ENCODE data around the gene NECAB2.

- TF ChIP-seq YY1 (IDR thresholded peaks at IDR 0.05; ENCODE audit: insufficient read depth, insufficient read length) (no peak), SUZ12 (IDR thresholded peaks at IDR 0.05; ENCODE audit: extremely low read depth, insufficient read depth, insufficient read length) (no peak), ZNF274 (IDR thresholded peaks at IDR 0.05; ENCODE audit: low read depth, low read length) (no peak)
Measured at GRCh38 chr16:84047206-84047605, 79.2 kb downstream of the NECAB2 start.
